Endodermal cell (in vitro differentiated cells): Measurements from ENCODE around the gene DDX39B. TPM values are rescaled to one million over a fixed set of nuclear protein-coding genes. Genes with fewer than 3 reads are reported as not detected.

Experiments used
- DNase-seq: peaks from one replicate; pipeline ENCODE4 v3.0.0-alpha.2; 2017
- H3K27ac ChIP-seq: 2 replicates; pipeline ENCODE4 v1.5.1; 2013; ENCODE audit warnings: mild to moderate bottlenecking, low read depth, low read length, moderate library complexity
- H3K27me3 ChIP-seq: 2 replicates; pipeline ENCODE4 v1.6.1; 2013; ENCODE audit warnings: mild to moderate bottlenecking, low read length, moderate library complexity; ENCODE audit not compliant: insufficient read depth, control insufficient read depth, poor library complexity, severe bottlenecking
- H3K36me3 ChIP-seq: 2 replicates; pipeline ENCODE4 v1.7.0; 2013; ENCODE audit warnings: mild to moderate bottlenecking, low read length, moderate library complexity; ENCODE audit not compliant: control insufficient read depth, insufficient read depth
- H3K4me1 ChIP-seq: one replicate; pipeline ENCODE4 v1.7.0; 2013; ENCODE audit warnings: low read length; ENCODE audit not compliant: control insufficient read depth, insufficient read depth
- H3K4me3 ChIP-seq: 2 replicates; pipeline ENCODE4 v1.5.1; 2013; ENCODE audit warnings: mild to moderate bottlenecking, low read length, moderate library complexity
- H3K9ac ChIP-seq: 2 replicates; pipeline ENCODE4 v1.6.1; 2013; ENCODE audit warnings: mild to moderate bottlenecking, low read length, moderate library complexity; ENCODE audit not compliant: poor library complexity, severe bottlenecking; ENCODE audit errors: extremely low read depth
- H3K9me3 ChIP-seq: 2 replicates; pipeline ENCODE4 v1.6.1; 2013; ENCODE audit warnings: mild to moderate bottlenecking, low read length, moderate library complexity; ENCODE audit not compliant: control insufficient read depth
- H3K27ac Mint-ChIP-seq: 2 replicates; pipeline ENCODE4 v1.8.0; 2020; ENCODE audit warnings: mixed read lengths
- H3K27me3 Mint-ChIP-seq: 2 replicates; pipeline ENCODE4 v1.8.0; 2021; ENCODE audit warnings: mild to moderate bottlenecking, mixed read lengths; ENCODE audit not compliant: insufficient read depth
- H3K36me3 Mint-ChIP-seq: 2 replicates; pipeline ENCODE4 v1.8.0; 2020; ENCODE audit warnings: low read depth, mixed read lengths
- H3K4me1 Mint-ChIP-seq: 2 replicates; pipeline ENCODE4 v1.8.0; 2020; ENCODE audit warnings: mixed read lengths
- H3K4me3 Mint-ChIP-seq: 2 replicates; pipeline ENCODE4 v1.8.0; 2020; ENCODE audit warnings: mild to moderate bottlenecking, moderate library complexity, mixed read lengths
- H3K9me3 Mint-ChIP-seq: 2 replicates; pipeline ENCODE4 v1.8.0; 2020; ENCODE audit warnings: mild to moderate bottlenecking, mixed read lengths
- WGBS, 2 experiments: methylation state at CpG; one replicate each; pipeline versions ENCODE4 v1.1.5 to v1.1.7; 2013; ENCODE audit warnings: missing lambda C conversion rate in 2 of 2, mixed read lengths in 1 of 2; ENCODE audit not compliant: insufficient coverage in 1 of 2, insufficient read length in 1 of 2; 5-methylcytosine and 5-hydroxymethylcytosine counted together
- total RNA-seq, 2 donors: library from RNA; stranded (reverse); fragmentation: NEBNext Ultra II Directional in 1 of 2; extraction: Animal tissue kit (Norgen Biotek cat#: 25700) in 1 of 2; gene quantifications; 2 replicates in 1 of 2; 3 replicates in 1 of 2; pipeline ENCODE4 v1.2.1, GENCODE V29; 2021
- TF ChIP-seq, protein P1 (sequence below): fragments of 200-600 bp; sonication (generic); conservative IDR thresholded peaks from 2 replicates; pipeline ENCODE4 v1.5.0; 2021; ENCODE audit warnings: antibody characterized with exemption, mild to moderate bottlenecking

DDX39B gene
- total RNA-seq, 2 donors from 2014 or later: 572 to 654 TPM

DNA sequence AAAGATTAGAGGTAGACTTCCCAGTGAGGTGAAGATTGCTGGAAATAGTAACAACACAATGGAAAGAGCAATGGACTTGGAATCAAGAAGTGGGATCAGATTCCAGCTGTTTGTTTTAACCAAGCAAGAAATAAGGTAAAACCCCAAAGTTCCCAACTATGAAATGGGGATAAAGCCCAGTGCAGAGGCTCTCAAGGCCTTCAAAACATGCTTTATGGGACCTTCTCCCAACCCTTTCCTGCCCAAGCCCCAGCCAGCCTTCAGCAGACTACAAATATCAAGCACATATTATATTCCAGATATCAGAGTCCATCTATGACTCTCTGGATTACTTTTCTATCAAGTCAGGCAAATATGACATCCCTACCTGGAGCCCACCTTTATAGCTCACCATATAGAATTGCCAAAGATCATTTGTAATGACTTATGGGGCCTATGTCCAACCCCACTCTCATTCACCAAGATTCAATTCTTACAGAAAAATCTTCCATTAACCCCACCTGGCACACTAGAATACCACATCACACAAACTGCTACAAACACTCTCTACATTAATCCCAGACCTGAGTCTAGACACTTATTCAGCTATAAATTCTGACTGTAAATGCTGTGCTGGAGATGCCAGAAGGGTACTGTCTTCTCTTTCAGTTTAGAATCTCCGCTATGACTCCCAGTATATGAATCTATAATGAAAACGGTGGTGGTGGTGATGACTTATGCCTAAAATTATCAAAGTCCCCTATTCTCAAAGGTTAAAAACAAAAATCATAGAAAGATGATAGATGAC, 6.1 kb downstream of the DDX39B start:
- TF ChIP-seq, protein P1, sequence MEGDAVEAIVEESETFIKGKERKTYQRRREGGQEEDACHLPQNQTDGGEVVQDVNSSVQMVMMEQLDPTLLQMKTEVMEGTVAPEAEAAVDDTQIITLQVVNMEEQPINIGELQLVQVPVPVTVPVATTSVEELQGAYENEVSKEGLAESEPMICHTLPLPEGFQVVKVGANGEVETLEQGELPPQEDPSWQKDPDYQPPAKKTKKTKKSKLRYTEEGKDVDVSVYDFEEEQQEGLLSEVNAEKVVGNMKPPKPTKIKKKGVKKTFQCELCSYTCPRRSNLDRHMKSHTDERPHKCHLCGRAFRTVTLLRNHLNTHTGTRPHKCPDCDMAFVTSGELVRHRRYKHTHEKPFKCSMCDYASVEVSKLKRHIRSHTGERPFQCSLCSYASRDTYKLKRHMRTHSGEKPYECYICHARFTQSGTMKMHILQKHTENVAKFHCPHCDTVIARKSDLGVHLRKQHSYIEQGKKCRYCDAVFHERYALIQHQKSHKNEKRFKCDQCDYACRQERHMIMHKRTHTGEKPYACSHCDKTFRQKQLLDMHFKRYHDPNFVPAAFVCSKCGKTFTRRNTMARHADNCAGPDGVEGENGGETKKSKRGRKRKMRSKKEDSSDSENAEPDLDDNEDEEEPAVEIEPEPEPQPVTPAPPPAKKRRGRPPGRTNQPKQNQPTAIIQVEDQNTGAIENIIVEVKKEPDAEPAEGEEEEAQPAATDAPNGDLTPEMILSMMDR: no peak
- H3K36me3 ChIP-seq: peaks cover 98% of the 10 kb centered on the region
- H3K27me3 Mint-ChIP-seq: no peaks in the 10 kb centered on the region
- no peaks in the 10 kb centered on the region for H3K27me3 ChIP-seq
- H3K27ac Mint-ChIP-seq: peak overlapping the region; percentile 38
- H3K4me1 ChIP-seq: peaks cover 7% of the 10 kb centered on the region
- peaks cover 34% of the 10 kb centered on the region for H3K4me1 Mint-ChIP-seq
- peaks cover 90% of the 10 kb centered on the region for H3K36me3 Mint-ChIP-seq
- H3K27ac ChIP-seq: no peak overlapping the region
- H3K9ac ChIP-seq: no peak overlapping the region
- WGBS, 2 experiments: 100% methylated on average over 2 of the region's 2 CpGs; no CpG with 5 or more reads in 1 of the 2 experiments
- H3K4me3 Mint-ChIP-seq: no peak overlapping the region
- no peaks in the 10 kb centered on the region for H3K9me3 Mint-ChIP-seq
- DNase-seq: no peak
- H3K4me3 ChIP-seq: no peak overlapping the region
- H3K9me3 ChIP-seq: no peaks in the 10 kb centered on the region

DNA sequence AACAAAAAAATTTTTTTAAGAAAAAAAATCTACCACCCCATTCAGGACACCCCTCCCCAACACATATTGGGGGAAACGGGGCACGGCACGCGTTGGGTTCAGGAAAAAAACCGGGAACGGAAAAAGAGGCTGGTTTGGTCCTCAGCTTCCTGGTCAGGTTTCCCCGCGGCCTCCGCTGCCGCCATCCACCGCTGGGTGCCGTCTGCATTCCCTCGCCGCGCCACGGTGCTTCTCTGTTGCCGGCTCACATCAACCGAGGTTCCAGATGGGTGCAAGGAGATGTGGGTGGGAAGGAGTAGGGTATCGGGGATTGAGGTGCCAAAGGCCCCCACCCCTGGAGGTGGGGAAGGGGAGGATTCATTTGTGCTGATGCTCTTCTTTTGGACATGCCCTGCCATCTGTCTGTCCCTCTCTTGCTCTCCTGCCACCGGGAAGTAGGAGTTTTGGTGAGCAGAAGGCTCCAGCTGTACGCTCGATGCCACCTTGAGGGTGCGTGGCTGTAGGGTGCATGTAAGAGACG, 7.2 kb downstream of the DDX39B start:
- peaks cover 36% of the 10 kb centered on the region for H3K4me1 Mint-ChIP-seq
- peaks cover 98% of the 10 kb centered on the region for H3K36me3 ChIP-seq
- no peak overlapping the region for H3K4me3 ChIP-seq
- H3K4me1 ChIP-seq: peaks cover 1% of the 10 kb centered on the region
- no peak for DNase-seq
- H3K9me3 ChIP-seq: no peaks in the 10 kb centered on the region
- no peak overlapping the region for H3K9ac ChIP-seq
- TF ChIP-seq, protein P1: no peak
- H3K4me3 Mint-ChIP-seq: no peak overlapping the region
- no peaks in the 10 kb centered on the region for H3K27me3 Mint-ChIP-seq
- 93 to 95% methylated on average over 15 to 24 of the region's 24 CpGs for WGBS, 2 experiments
- no peaks in the 10 kb centered on the region for H3K27me3 ChIP-seq
- H3K27ac ChIP-seq: no peak overlapping the region
- peaks cover 90% of the 10 kb centered on the region for H3K36me3 Mint-ChIP-seq
- H3K27ac Mint-ChIP-seq: no peak overlapping the region
- H3K9me3 Mint-ChIP-seq: no peaks in the 10 kb centered on the region

DNA sequence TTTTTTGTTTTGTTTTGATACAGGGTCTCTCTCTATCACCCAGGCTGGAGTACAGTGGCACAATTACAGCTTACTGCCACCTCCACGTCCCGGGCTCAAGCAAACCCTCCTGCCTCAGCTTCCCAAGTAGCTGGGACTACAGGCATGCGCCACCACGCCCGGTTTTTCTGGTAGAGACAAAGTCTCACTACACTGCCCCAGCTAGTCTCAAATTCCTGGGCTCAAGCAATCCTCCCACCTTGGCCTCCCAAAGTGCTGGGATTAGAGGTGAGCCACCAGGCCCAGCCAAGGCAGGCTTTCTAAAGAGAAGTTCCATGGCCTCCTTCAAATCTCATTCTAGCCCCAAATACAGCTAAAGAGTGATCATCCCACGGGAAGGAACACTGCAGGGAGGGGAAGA, 7.8 kb downstream of the DDX39B start:
- Histone ChIP-seq H3K27me3 (no peaks in the 10 kb centered on the region), H3K4me1 (no peaks in the 10 kb centered on the region), H3K9ac (no peak overlapping the region), H3K9me3 (no peaks in the 10 kb centered on the region), H3K27ac (no peak overlapping the region), H3K4me3 (no peak overlapping the region), H3K36me3 (peaks cover 93% of the 10 kb centered on the region)
- DNase-seq: no peak
- 96 to 97% methylated on average over 5 to 6 of the region's 6 CpGs for WGBS, 2 experiments
- TF ChIP-seq, protein P1: no peak
- peaks cover 33% of the 10 kb centered on the region for H3K4me1 Mint-ChIP-seq
- no peak overlapping the region for H3K4me3 Mint-ChIP-seq
- H3K27me3 Mint-ChIP-seq: no peaks in the 10 kb centered on the region
- H3K9me3 Mint-ChIP-seq: no peaks in the 10 kb centered on the region
- H3K27ac Mint-ChIP-seq: peak overlapping the region; percentile 58
- H3K36me3 Mint-ChIP-seq: peaks cover 85% of the 10 kb centered on the region
